ENCODE data around the gene INAVA. TPM values are rescaled to one million over a fixed set of nuclear protein-coding genes. Genes with fewer than 3 reads are reported as not detected.
A peak's percentile ranks its signal among the peaks of the same experiment; 100 is the strongest.

Gene INAVA
- total and polyA plus RNA-seq, 2 experiments from 2014 or later, result not detected

GRCh38 chr1:200877839-200878551, 16.7 kb upstream of the INAVA start:
- no peak overlapping the region for H3K4me2 ChIP-seq (ENCODE audit: unreplicated experiment)
- no peak for TF ChIP-seq EZH2 (IDR thresholded peaks at IDR 0.05; ENCODE audit: insufficient read depth, poor library complexity, severe bottlenecking)
- TF ChIP-seq EZH2phosphoT487 (IDR thresholded peaks at IDR 0.05; ENCODE audit: insufficient read depth, low read depth), result no peak
- no peaks in the 10 kb centered on the region for H3F3A ChIP-seq (ENCODE audit: insufficient read depth)
- H3K9ac ChIP-seq, result no peak overlapping the region
- no peaks in the 10 kb centered on the region for H3K36me3 ChIP-seq (ENCODE audit: low read depth)
- no peak overlapping the region for H2AFZ ChIP-seq
- H3K4me1 ChIP-seq (ENCODE audit: insufficient read depth), result no peaks in the 10 kb centered on the region
- H3K4me3 ChIP-seq, result no peak overlapping the region
- H3K79me2 ChIP-seq (ENCODE audit: insufficient read depth), result no peaks in the 10 kb centered on the region
- H3K27me3 ChIP-seq (replicated peaks; ENCODE audit: insufficient read depth), result peaks cover 65% of the 10 kb centered on the region
- H4K20me1 ChIP-seq (ENCODE audit: insufficient read depth), result no peaks in the 10 kb centered on the region
- no peak overlapping the region for H3K27ac ChIP-seq
- peak; percentile 24 for DNase-seq
- in situ Hi-C loops (cut with MboI), result no loop called here
- 50 to 51% methylated on average over 6 of the region's 6 CpGs for WGBS, 2 experiments (ENCODE audit: low coverage in 1 of 2, low lambda C conversion rate in 2 of 2, missing lambda C conversion rate in 2 of 2)
- H3K9me3 ChIP-seq (ENCODE audit: low read depth), result no peaks in the 10 kb centered on the region
- no peaks in the 10 kb centered on the region for H3K9me2 ChIP-seq (ENCODE audit: insufficient read depth)

- no peaks in the 10 kb centered on the region for H3K9me3 ChIP-seq (ENCODE audit: low read depth)
- H3K9ac ChIP-seq, result no peak overlapping the region
- no peaks in the 10 kb centered on the region for H4K20me1 ChIP-seq (ENCODE audit: insufficient read depth)
- TF ChIP-seq EZH2phosphoT487 (IDR thresholded peaks at IDR 0.05; ENCODE audit: insufficient read depth, low read depth) (no peak), EZH2 (IDR thresholded peaks at IDR 0.05; ENCODE audit: insufficient read depth, poor library complexity, severe bottlenecking) (no peak)
- no peaks in the 10 kb centered on the region for H3K9me2 ChIP-seq (ENCODE audit: insufficient read depth)
- WGBS, 2 experiments (ENCODE audit: low coverage in 1 of 2, low lambda C conversion rate in 2 of 2, missing lambda C conversion rate in 2 of 2), result 55% methylated on average over 3 of the region's 3 CpGs
- H2AFZ ChIP-seq, result no peak overlapping the region
- no peak for DNase-seq
- peaks cover 43% of the 10 kb centered on the region for H3K27me3 ChIP-seq (replicated peaks; ENCODE audit: insufficient read depth)
- H3K36me3 ChIP-seq (ENCODE audit: low read depth), result no peaks in the 10 kb centered on the region
- H3K4me2 ChIP-seq (ENCODE audit: unreplicated experiment), result no peak overlapping the region
- no peaks in the 10 kb centered on the region for H3K79me2 ChIP-seq (ENCODE audit: insufficient read depth)
- no peaks in the 10 kb centered on the region for H3F3A ChIP-seq (ENCODE audit: insufficient read depth)
- no peaks in the 10 kb centered on the region for H3K4me1 ChIP-seq (ENCODE audit: insufficient read depth)
- no peak overlapping the region for H3K4me3 ChIP-seq
- in situ Hi-C loops (cut with MboI), result no loop called here
- H3K27ac ChIP-seq, result no peak overlapping the region
These were observed 14.5 kb upstream of the INAVA start for GRCh38 chr1:200880212-200880611.

GRCh38 chr1:200883118-200883517, 11.6 kb upstream of the INAVA start:
- H3K36me3 ChIP-seq (ENCODE audit: low read depth), result no peaks in the 10 kb centered on the region
- H3K4me1 ChIP-seq (ENCODE audit: insufficient read depth), result no peaks in the 10 kb centered on the region
- whole genome bisulfite sequencing, 2 experiments (ENCODE audit: low coverage in 1 of 2, low lambda C conversion rate in 2 of 2, missing lambda C conversion rate in 2 of 2), result 88 to 89% methylated on average over 3 of the region's 3 CpGs
- no peaks in the 10 kb centered on the region for H3K9me3 ChIP-seq (ENCODE audit: low read depth)
- no peak overlapping the region for H3K4me3 ChIP-seq
- H3K4me2 ChIP-seq (ENCODE audit: unreplicated experiment), result no peak overlapping the region
- no peak overlapping the region for H2AFZ ChIP-seq
- H3K27me3 ChIP-seq (replicated peaks; ENCODE audit: insufficient read depth), result peaks cover 22% of the 10 kb centered on the region
- TF ChIP-seq EZH2phosphoT487 (IDR thresholded peaks at IDR 0.05; ENCODE audit: insufficient read depth, low read depth) (no peak), EZH2 (IDR thresholded peaks at IDR 0.05; ENCODE audit: insufficient read depth, poor library complexity, severe bottlenecking) (no peak)
- H3K27ac ChIP-seq, result no peak overlapping the region
- in situ Hi-C loops (cut with MboI), result no loop called here
- no peaks in the 10 kb centered on the region for H3K79me2 ChIP-seq (ENCODE audit: insufficient read depth)
- no peaks in the 10 kb centered on the region for H4K20me1 ChIP-seq (ENCODE audit: insufficient read depth)
- no peaks in the 10 kb centered on the region for H3F3A ChIP-seq (ENCODE audit: insufficient read depth)
- no peak for DNase-seq
- H3K9ac ChIP-seq, result no peak overlapping the region
- H3K9me2 ChIP-seq (ENCODE audit: insufficient read depth), result no peaks in the 10 kb centered on the region

GRCh38 chr1:200885623-200886402, 8.9 kb upstream of the INAVA start:
- Histone ChIP-seq H3K27me3 (replicated peaks; ENCODE audit: insufficient read depth) (peaks cover 27% of the 10 kb centered on the region), H2AFZ (no peak overlapping the region), H3K4me1 (ENCODE audit: insufficient read depth) (no peaks in the 10 kb centered on the region), H3K79me2 (ENCODE audit: insufficient read depth) (no peaks in the 10 kb centered on the region), H3K4me3 (no peak overlapping the region), H3K9me3 (ENCODE audit: low read depth) (no peaks in the 10 kb centered on the region), H3K9me2 (ENCODE audit: insufficient read depth) (no peaks in the 10 kb centered on the region), H3K36me3 (ENCODE audit: low read depth) (no peaks in the 10 kb centered on the region), H4K20me1 (ENCODE audit: insufficient read depth) (no peaks in the 10 kb centered on the region), H3K9ac (no peak overlapping the region), H3K4me2 (ENCODE audit: unreplicated experiment) (no peak overlapping the region), H3K27ac (no peak overlapping the region), H3F3A (ENCODE audit: insufficient read depth) (no peaks in the 10 kb centered on the region)
- no peak for TF ChIP-seq EZH2 (IDR thresholded peaks at IDR 0.05; ENCODE audit: insufficient read depth, poor library complexity, severe bottlenecking)
- no peak for TF ChIP-seq EZH2phosphoT487 (IDR thresholded peaks at IDR 0.05; ENCODE audit: insufficient read depth, low read depth)
- no peak for DNase-seq
- WGBS, 2 experiments (ENCODE audit: low coverage in 1 of 2, low lambda C conversion rate in 2 of 2, missing lambda C conversion rate in 2 of 2), result 74 to 78% methylated on average over 6 of the region's 6 CpGs
- in situ Hi-C loops (cut with MboI), result no loop called here
